ENCODE results near the gene AGAP1. TPM values are rescaled to one million over a fixed set of nuclear protein-coding genes. Genes with fewer than 3 reads are reported as not detected.

The AGAP1 gene
- total and polyA plus RNA-seq, 2 donors (not counting 3 experiments of a cell fraction or from before 2014, with no cell fraction given) = 10.2 to 20.9 TPM

- Histone ChIP-seq H3K4me3 (replicated peaks in 1 of 3; ENCODE audit: insufficient read depth in 1 of 3, low read depth in 1 of 3, low read length in 3 of 3) (no peak overlapping the region), H3K9ac (replicated peaks; ENCODE audit: extremely low read depth, insufficient read depth, low read length) (no peak overlapping the region), H2AFZ (ENCODE audit: low read depth, low read length) (no peak overlapping the region), H3K79me2 (ENCODE audit: control insufficient read depth, insufficient read depth, low read length) (no peaks in the 10 kb centered on the region), H3K9me1 (replicated peaks; ENCODE audit: control insufficient read depth, extremely low read depth, insufficient read depth, low read length) (no peaks in the 10 kb centered on the region), H3K27ac (ENCODE audit: insufficient read depth, low read depth, low read length) (no peak overlapping the region), H3K9me3 (replicated peaks; ENCODE audit: control insufficient read depth, insufficient read depth, low read length) (no peaks in the 10 kb centered on the region), H3K36me3 (ENCODE audit: control insufficient read depth in 2 of 2, extremely low read depth in 1 of 2, insufficient read depth in 2 of 2, low read length in 2 of 2) (no peaks in the 10 kb centered on the region), H3K4me1 (ENCODE audit: control insufficient read depth, extremely low read depth, insufficient read depth, low read length) (no peaks in the 10 kb centered on the region), H3K4me2 (ENCODE audit: insufficient read depth, low read length) (no peak overlapping the region), H4K20me1 (replicated peaks; ENCODE audit: control insufficient read depth, extremely low read depth, insufficient read depth, low read length) (no peaks in the 10 kb centered on the region), H3K27me3 (ENCODE audit: control insufficient read depth in 2 of 2, insufficient read depth in 2 of 2, low read length in 2 of 2) (no peaks in the 10 kb centered on the region)
- TF ChIP-seq FOS (IDR thresholded peaks at IDR 0.05; ENCODE audit: borderline replicate concordance, insufficient read depth, low read length) = no peak
- no peak for TF ChIP-seq EZH2 (IDR thresholded peaks at IDR 0.05; ENCODE audit: borderline replicate concordance, low read depth, low read length, severe bottlenecking)
- TF ChIP-seq POLR2AphosphoS5 (IDR thresholded peaks at IDR 0.05; ENCODE audit: insufficient read depth, low read depth, low read length) = no peak
- no peak for TF ChIP-seq GATA2 (IDR thresholded peaks at IDR 0.05; ENCODE audit: insufficient read depth, insufficient read length, low read depth, low read length)
- no peak for TF ChIP-seq CTCF (IDR thresholded peaks at IDR 0.05; ENCODE audit: extremely low read depth in 1 of 2, insufficient read depth in 1 of 2, low read depth in 1 of 2, low read length in 2 of 2)
- TF ChIP-seq, protein P1, sequence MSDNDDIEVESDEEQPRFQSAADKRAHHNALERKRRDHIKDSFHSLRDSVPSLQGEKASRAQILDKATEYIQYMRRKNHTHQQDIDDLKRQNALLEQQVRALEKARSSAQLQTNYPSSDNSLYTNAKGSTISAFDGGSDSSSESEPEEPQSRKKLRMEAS (IDR thresholded peaks at IDR 0.05; ENCODE audit: insufficient read depth, insufficient read length) = no peak
- TF ChIP-seq MYC (IDR thresholded peaks at IDR 0.05; ENCODE audit: low read depth, low read length) = no peak
- intact Hi-C loops (cut with micrococcal nuclease) = no loop called here
- BruUV-seq (replicated peaks) = no TSS peak
- DNase-seq (ENCODE audit: low read depth, low spot score) (no peak), FAIRE-seq (no peak)
- CTCF ChIA-PET = interaction anchor here (1.0 to 1.7 kb wide), 2 partner anchors 12 to 14 kb away, joined by 4 to 8 read pairs; no protein-coding TSS in a partner anchor
- POLR2A ChIA-PET = no interaction called here
- dilution Hi-C loops (cut with MboI; ENCODE audit: extremely low pct_ligation_motif_present, low sequenced_read_pairs) = no loop called here
Measured at GRCh38 chr2:235607546-235608199, 113.8 kb downstream of the AGAP1 start.

Data from endothelial cell of umbilical vein (primary cell).